Astrocyte (in vitro differentiated cells and primary cell): ENCODE results near the gene FCHO1. TPM values are rescaled to one million over a fixed set of nuclear protein-coding genes. Genes with fewer than 3 reads are reported as not detected.

Experiments used
- DNase-seq: peaks from one replicate; pipeline ENCODE4 v3.0.0-alpha.2; 2010; ENCODE audit warnings: low read depth
- FAIRE-seq: peaks from 2 replicates; lab custom pipeline; 2011; peaks lifted over from hg19 to GRCh38; lab: Jason Lieb, UNC
- H2AFZ ChIP-seq: 2 replicates; pipeline ENCODE4 v1.6.0; 2012; ENCODE audit warnings: low read depth, low read length, inconsistent platforms
- H3K27ac ChIP-seq: 2 replicates; pipeline ENCODE4 v1.5.1; 2011; ENCODE audit warnings: low read depth, low read length, inconsistent platforms
- H3K27me3 ChIP-seq: 2 replicates; pipeline ENCODE4 v1.6.0; 2011; ENCODE audit warnings: low read length, inconsistent platforms; ENCODE audit not compliant: insufficient read depth
- H3K36me3 ChIP-seq: 2 replicates; pipeline ENCODE4 v1.5.1; 2011; ENCODE audit warnings: low read length, inconsistent platforms; ENCODE audit not compliant: insufficient read depth
- H3K4me1 ChIP-seq: 2 replicates; pipeline ENCODE4 v1.5.1; 2011; ENCODE audit warnings: low read length, inconsistent platforms; ENCODE audit not compliant: insufficient read depth
- H3K4me2 ChIP-seq: 2 replicates; pipeline ENCODE4 v1.6.0; 2012; ENCODE audit warnings: low read length, inconsistent platforms
- H3K4me3 ChIP-seq: 2 replicates; pipeline ENCODE4 v1.5.1; 2011; ENCODE audit warnings: low read depth, mild to moderate bottlenecking, low read length, inconsistent platforms; ENCODE audit not compliant: insufficient read depth
- H3K79me2 ChIP-seq: 2 replicates; pipeline ENCODE4 v1.6.0; 2012; ENCODE audit warnings: mild to moderate bottlenecking, low read length, inconsistent platforms; ENCODE audit not compliant: insufficient read depth
- H3K9ac ChIP-seq: 2 replicates; pipeline ENCODE4 v1.6.0; 2012; ENCODE audit warnings: mild to moderate bottlenecking, low read length, inconsistent platforms
- H3K9me3 ChIP-seq: 2 replicates; pipeline ENCODE4 v1.5.1; 2012; ENCODE audit warnings: low read depth, mild to moderate bottlenecking, low read length, inconsistent platforms; ENCODE audit not compliant: insufficient read depth
- H4K20me1 ChIP-seq: 2 replicates; pipeline ENCODE4 v1.6.0; 2012; ENCODE audit warnings: low read length, inconsistent platforms; ENCODE audit not compliant: insufficient read depth
- H3K27ac Mint-ChIP-seq: one replicate; pipeline ENCODE4 v1.8.0; 2021; ENCODE audit warnings: mild to moderate bottlenecking, mixed read lengths; ENCODE audit not compliant: unreplicated experiment
- H3K27me3 Mint-ChIP-seq: one replicate; pipeline ENCODE4 v1.8.0; 2021; ENCODE audit warnings: low read depth, mixed read lengths; ENCODE audit not compliant: unreplicated experiment
- H3K36me3 Mint-ChIP-seq: one replicate; pipeline ENCODE4 v1.8.0; 2021; ENCODE audit warnings: low read depth, mixed read lengths; ENCODE audit not compliant: unreplicated experiment
- H3K4me1 Mint-ChIP-seq: one replicate; pipeline ENCODE4 v1.8.0; 2021; ENCODE audit warnings: low read depth, mixed read lengths; ENCODE audit not compliant: unreplicated experiment
- H3K4me3 Mint-ChIP-seq: one replicate; pipeline ENCODE4 v1.8.0; 2021; ENCODE audit warnings: mild to moderate bottlenecking, moderate library complexity, mixed read lengths; ENCODE audit not compliant: unreplicated experiment
- H3K9me3 Mint-ChIP-seq: one replicate; pipeline ENCODE4 v1.8.0; 2021; ENCODE audit warnings: mild to moderate bottlenecking, mixed read lengths; ENCODE audit not compliant: unreplicated experiment
- CTCF ChIP-seq: IDR thresholded peaks from 2 replicates; pipeline ENCODE4 v1.5.1; 2011; ENCODE audit warnings: low read depth, mild to moderate bottlenecking, inconsistent platforms, low read length, moderate library complexity; ENCODE audit not compliant: insufficient read depth
- EZH2 ChIP-seq: IDR thresholded peaks from 2 replicates; pipeline ENCODE4 v1.6.1; 2012; ENCODE audit warnings: mild to moderate bottlenecking, low read length, inconsistent platforms; ENCODE audit not compliant: insufficient read depth
- total RNA-seq: library from RNA; stranded (reverse); gene quantifications from 2 replicates; pipeline ENCODE4 v1.2.1, GENCODE V29; 2021

The FCHO1 gene
- total RNA-seq, 1 donor from 2014 or later, result 2.0 TPM

GRCh38 chr19:17743874-17744580, 7.2 kb upstream of the FCHO1 start:
- no peaks in the 10 kb centered on the region for H3K9me3 ChIP-seq
- no peaks in the 10 kb centered on the region for H3K36me3 Mint-ChIP-seq
- FAIRE-seq, result no peak
- H3K4me1 Mint-ChIP-seq, result no peaks in the 10 kb centered on the region
- H3K79me2 ChIP-seq, result no peaks in the 10 kb centered on the region
- no peak overlapping the region for H3K9ac ChIP-seq
- H2AFZ ChIP-seq, result no peak overlapping the region
- no peak overlapping the region for H3K27ac ChIP-seq
- no peak overlapping the region for H3K27ac Mint-ChIP-seq
- no peaks in the 10 kb centered on the region for H3K27me3 ChIP-seq
- H4K20me1 ChIP-seq, result peaks cover 4% of the 10 kb centered on the region
- peak; percentile 39 for DNase-seq
- H3K36me3 ChIP-seq, result no peaks in the 10 kb centered on the region
- TF ChIP-seq EZH2 (no peak), CTCF (no peak)
- peaks cover 2% of the 10 kb centered on the region for H3K9me3 Mint-ChIP-seq
- H3K4me3 ChIP-seq, result no peak overlapping the region
- no peak overlapping the region for H3K4me3 Mint-ChIP-seq
- peaks cover 5% of the 10 kb centered on the region for H3K27me3 Mint-ChIP-seq
- peaks cover 3% of the 10 kb centered on the region for H3K4me1 ChIP-seq
- H3K4me2 ChIP-seq, result no peak overlapping the region

GRCh38 chr19:17747205-17748098, 3.8 kb upstream of the FCHO1 start:
- H2AFZ ChIP-seq, result peak overlapping the region; percentile 78
- H3K27ac Mint-ChIP-seq, result no peak overlapping the region
- no peaks in the 10 kb centered on the region for H3K9me3 ChIP-seq
- H4K20me1 ChIP-seq, result no peaks in the 10 kb centered on the region
- no peaks in the 10 kb centered on the region for H3K79me2 ChIP-seq
- H3K9me3 Mint-ChIP-seq, result no peaks in the 10 kb centered on the region
- TF ChIP-seq EZH2, result no peak
- peak overlapping the region; percentile 82 for H3K4me2 ChIP-seq
- H3K27me3 Mint-ChIP-seq, result peaks cover 16% of the 10 kb centered on the region
- H3K4me1 ChIP-seq, result no peaks in the 10 kb centered on the region
- FAIRE-seq, result no peak
- no peaks in the 10 kb centered on the region for H3K36me3 Mint-ChIP-seq
- no peaks in the 10 kb centered on the region for H3K36me3 ChIP-seq
- peak; percentile 80 for DNase-seq
- H3K9ac ChIP-seq, result no peak overlapping the region
- no peak overlapping the region for H3K27ac ChIP-seq
- peak overlapping the region; percentile 73 for H3K4me3 Mint-ChIP-seq
- no peaks in the 10 kb centered on the region for H3K4me1 Mint-ChIP-seq
- H3K27me3 ChIP-seq, result no peaks in the 10 kb centered on the region
- peak overlapping the region; percentile 60 for H3K4me3 ChIP-seq

- no peaks in the 10 kb centered on the region for H4K20me1 ChIP-seq
- H3K36me3 Mint-ChIP-seq, result no peaks in the 10 kb centered on the region
- H3K4me3 Mint-ChIP-seq, result peak overlapping the region; percentile 0
- H3K4me1 ChIP-seq, result no peaks in the 10 kb centered on the region
- H3K36me3 ChIP-seq, result no peaks in the 10 kb centered on the region
- no peak overlapping the region for H3K27ac ChIP-seq
- no peak overlapping the region for H3K4me3 ChIP-seq
- peaks cover 16% of the 10 kb centered on the region for H3K27me3 Mint-ChIP-seq
- TF ChIP-seq EZH2, result no peak
- TF ChIP-seq CTCF, result no peak
- DNase-seq, result no peak
- no peak overlapping the region for H3K9ac ChIP-seq
- no peaks in the 10 kb centered on the region for H3K9me3 ChIP-seq
- no peaks in the 10 kb centered on the region for H3K27me3 ChIP-seq
- H3K4me1 Mint-ChIP-seq, result no peaks in the 10 kb centered on the region
- no peaks in the 10 kb centered on the region for H3K79me2 ChIP-seq
- peak overlapping the region; percentile 41 for H3K27ac Mint-ChIP-seq
- no peak overlapping the region for H3K4me2 ChIP-seq
- no peak overlapping the region for H2AFZ ChIP-seq
- FAIRE-seq, result no peak
- no peaks in the 10 kb centered on the region for H3K9me3 Mint-ChIP-seq
Measured at GRCh38 chr19:17748884-17749638, 2.2 kb upstream of the FCHO1 start.
